Body of pancreas (tissue), 4 donors: Measurements from ENCODE around the gene COBLL1. TPM values are rescaled to one million over a fixed set of nuclear protein-coding genes. Genes with fewer than 3 reads are reported as not detected.

Experiments used
- ATAC-seq: fragments of 150-250 bp; one replicate; pipeline ENCODE4 v1.9.1; 2016
- DNase-seq, 4 donors: peaks; one replicate each; pipeline ENCODE4 v3.0.0-alpha.2; 2019
- H3K27ac ChIP-seq, 4 donors: fragments of 200-600 bp; sonication (generic); 1 replicate in 3 of 4; 2 replicates in 1 of 4; pipeline versions ENCODE4 v1.5.1 to v1.6.1; 2016 to 2019; ENCODE audit warnings: mild to moderate bottlenecking in 1 of 4, mixed read lengths in 1 of 4, moderate library complexity in 1 of 4
- H3K27me3 ChIP-seq, 2 donors: fragments of 200-600 bp; sonication (generic); one replicate each; pipeline ENCODE4 v1.6.0; 2016; ENCODE audit warnings: mild to moderate bottlenecking in 1 of 2
- H3K36me3 ChIP-seq, 2 donors: fragments of 200-600 bp; sonication (generic); replicated peaks in 1 of 2; 2 replicates each; pipeline ENCODE4 v1.5.1; 2016; ENCODE audit warnings: low read depth in 2 of 2; ENCODE audit not compliant: insufficient read depth in 1 of 2
- H3K4me1 ChIP-seq: fragments of 200-600 bp; sonication (generic); one replicate; pipeline ENCODE4 v1.6.0; 2016
- H3K4me3 ChIP-seq, 2 donors: fragments of 200-600 bp; sonication (generic); 1 replicate in 1 of 2; 2 replicates in 1 of 2; pipeline ENCODE4 v1.5.1; 2016 to 2019
- H3K9me3 ChIP-seq, 3 donors: fragments of 200-600 bp; sonication (generic); 1 replicate in 2 of 3; 2 replicates in 1 of 3; pipeline ENCODE4 v1.5.1; 2016
- POLR2A ChIP-seq, 3 donors: fragments of 450-650 bp; IDR thresholded peaks; one replicate each; pipeline ENCODE4 v1.6.1; 2016; ENCODE audit warnings: antibody characterized with exemption in 3 of 3, mild to moderate bottlenecking in 2 of 3
- WGBS, 2 donors: methylation state at CpG; one replicate each; pipeline ENCODE4 v1.1.5; 2017; 5-methylcytosine and 5-hydroxymethylcytosine counted together
- intact Hi-C: fragments of 100-400 bp; cut with DNase I; formaldehyde crosslinking; loops from one replicate; pipeline ENCODE4 v1.15.1; 2023
- total RNA-seq, 2 donors: library from RNA; depleted of rRNA; stranded (reverse); fragments of >200 nt; gene quantifications; one replicate each; pipeline ENCODE4 v1.1.0, GENCODE V29; 2016
- TF ChIP-seq, protein P1 (sequence below), 7 experiments: fragments of 450-650 bp in 4 of 7; fragments of 200-600 bp in 3 of 7; sonication (generic) in 3 of 7; IDR thresholded peaks; one replicate each; pipeline ENCODE4 v1.5.1; 2016 to 2019; ENCODE audit warnings: antibody characterized with exemption in 7 of 7

The COBLL1 gene
- total RNA-seq, 2 donors from 2014 or later: 104 to 140 TPM

DNA sequence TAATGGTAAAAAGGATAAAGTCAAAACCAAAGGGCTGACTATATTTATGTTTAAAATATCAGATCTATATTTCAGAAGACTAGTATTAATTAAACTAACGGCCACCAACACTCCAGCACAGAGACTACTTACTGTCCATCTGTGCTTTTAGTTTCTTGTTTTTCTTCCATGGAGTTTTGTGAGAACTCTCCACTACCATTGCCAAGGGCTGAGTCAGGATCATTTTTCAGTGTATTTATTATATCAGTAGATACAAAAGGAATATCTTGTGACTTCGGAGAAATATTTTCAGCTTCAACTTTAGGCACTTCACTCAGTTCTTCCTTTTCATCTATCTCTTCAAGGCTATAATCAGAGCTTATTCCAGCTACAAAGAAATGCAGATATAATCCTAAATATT is 141.2 kb downstream of the COBLL1 start:
- Histone ChIP-seq H3K9me3 (no peaks in the 10 kb centered on the region), H3K36me3 (peaks cover 0 to 8% of the 10 kb centered on the region in 2 donors), H3K27ac (no peak overlapping the region), H3K27me3 (no peaks in the 10 kb centered on the region), H3K4me1 (peaks cover 10% of the 10 kb centered on the region), H3K4me3 (no peak overlapping the region)
- intact Hi-C loops: no loop called here
- ATAC-seq: no peak
- TF ChIP-seq, protein P1, sequence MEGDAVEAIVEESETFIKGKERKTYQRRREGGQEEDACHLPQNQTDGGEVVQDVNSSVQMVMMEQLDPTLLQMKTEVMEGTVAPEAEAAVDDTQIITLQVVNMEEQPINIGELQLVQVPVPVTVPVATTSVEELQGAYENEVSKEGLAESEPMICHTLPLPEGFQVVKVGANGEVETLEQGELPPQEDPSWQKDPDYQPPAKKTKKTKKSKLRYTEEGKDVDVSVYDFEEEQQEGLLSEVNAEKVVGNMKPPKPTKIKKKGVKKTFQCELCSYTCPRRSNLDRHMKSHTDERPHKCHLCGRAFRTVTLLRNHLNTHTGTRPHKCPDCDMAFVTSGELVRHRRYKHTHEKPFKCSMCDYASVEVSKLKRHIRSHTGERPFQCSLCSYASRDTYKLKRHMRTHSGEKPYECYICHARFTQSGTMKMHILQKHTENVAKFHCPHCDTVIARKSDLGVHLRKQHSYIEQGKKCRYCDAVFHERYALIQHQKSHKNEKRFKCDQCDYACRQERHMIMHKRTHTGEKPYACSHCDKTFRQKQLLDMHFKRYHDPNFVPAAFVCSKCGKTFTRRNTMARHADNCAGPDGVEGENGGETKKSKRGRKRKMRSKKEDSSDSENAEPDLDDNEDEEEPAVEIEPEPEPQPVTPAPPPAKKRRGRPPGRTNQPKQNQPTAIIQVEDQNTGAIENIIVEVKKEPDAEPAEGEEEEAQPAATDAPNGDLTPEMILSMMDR (IDR thresholded peaks at IDR 0.05): no peak
- no peak for TF ChIP-seq POLR2A (IDR thresholded peaks at IDR 0.05)
- 50 to 55% methylated on average over 2 of the region's 2 CpGs for WGBS, 2 donors
- no peak for DNase-seq

DNA sequence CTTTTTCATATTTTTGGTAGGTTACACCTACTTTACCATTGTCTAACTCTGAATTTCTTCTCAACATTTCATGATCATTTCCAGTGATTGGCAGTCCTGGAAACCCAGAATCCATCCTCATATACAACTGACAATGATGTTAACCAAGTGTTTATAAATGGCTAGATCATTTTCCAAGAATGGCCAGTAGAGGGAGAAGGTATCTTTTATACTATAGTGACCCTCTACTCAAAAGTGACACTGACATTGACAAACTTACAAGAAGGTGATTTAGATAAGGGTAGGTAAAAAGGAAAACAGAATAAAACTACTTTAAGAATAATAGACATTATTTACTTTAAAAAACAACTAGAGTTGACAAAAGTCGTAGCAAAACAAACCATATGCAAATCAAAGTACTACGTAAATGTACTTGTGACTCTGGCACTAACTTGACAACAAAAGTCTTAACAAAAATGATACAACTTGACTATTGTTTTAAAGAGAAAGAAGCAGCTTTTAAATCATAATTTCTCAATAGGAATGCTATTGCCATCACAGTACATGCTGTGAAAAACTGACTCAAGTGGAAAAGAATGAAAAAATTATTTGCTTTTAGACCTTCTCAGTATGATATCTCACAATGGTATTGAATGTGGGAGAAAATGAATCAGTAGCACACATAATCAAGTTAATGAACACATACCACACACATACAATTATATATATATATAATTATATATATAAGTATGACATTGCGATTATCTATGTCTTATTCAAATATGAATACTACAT is 143.7 kb downstream of the COBLL1 start:
- Histone ChIP-seq H3K36me3 (peaks cover 0 to 11% of the 10 kb centered on the region in 2 donors), H3K4me1 (peaks cover 27% of the 10 kb centered on the region), H3K27ac (peak overlapping the region in 1 of 4 donors; percentile 36), H3K4me3 (no peak overlapping the region), H3K27me3 (no peaks in the 10 kb centered on the region), H3K9me3 (no peaks in the 10 kb centered on the region)
- DNase-seq: no peak
- intact Hi-C loops: no loop called here
- WGBS, 2 donors: 39 to 45% methylated on average over 3 of the region's 3 CpGs
- TF ChIP-seq, protein P1 (IDR thresholded peaks at IDR 0.05): peak; percentile 18 to 62 (median 56)
- TF ChIP-seq POLR2A (IDR thresholded peaks at IDR 0.05): no peak
- ATAC-seq: peak; percentile 68

DNA sequence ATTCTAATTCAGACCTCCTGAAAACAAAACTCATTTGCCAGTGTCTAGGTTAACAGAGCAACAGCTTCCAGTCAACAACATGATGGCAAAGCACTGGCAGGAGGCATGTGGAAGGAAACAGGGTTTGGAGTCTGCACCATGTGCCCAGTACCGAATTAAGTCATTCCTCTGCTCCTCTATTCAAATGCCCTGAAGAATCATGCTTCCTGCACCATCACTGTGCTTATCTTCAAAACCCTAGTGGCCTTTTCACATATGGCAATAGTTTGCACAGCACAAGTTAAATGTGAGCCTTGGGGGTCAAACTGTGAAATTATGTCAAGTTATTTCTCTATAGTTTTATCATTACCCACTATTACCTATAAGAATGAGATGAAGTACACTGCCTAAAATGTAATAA is 145.0 kb downstream of the COBLL1 start:
- TF ChIP-seq, protein P1 (IDR thresholded peaks at IDR 0.05): no peak
- no peak for TF ChIP-seq POLR2A (IDR thresholded peaks at IDR 0.05)
- ATAC-seq (no peak), DNase-seq (no peak)
- no peak overlapping the region for H3K27ac ChIP-seq
- H3K9me3 ChIP-seq: no peaks in the 10 kb centered on the region
- 55% methylated on average over 1 of the region's 1 CpG for WGBS, 2 donors
- no peaks in the 10 kb centered on the region for H3K27me3 ChIP-seq
- H3K36me3 ChIP-seq: peaks cover 5 to 13% of the 10 kb centered on the region in 2 donors
- H3K4me3 ChIP-seq: no peak overlapping the region
- H3K4me1 ChIP-seq: peaks cover 27% of the 10 kb centered on the region
- intact Hi-C loops: no loop called here

DNA sequence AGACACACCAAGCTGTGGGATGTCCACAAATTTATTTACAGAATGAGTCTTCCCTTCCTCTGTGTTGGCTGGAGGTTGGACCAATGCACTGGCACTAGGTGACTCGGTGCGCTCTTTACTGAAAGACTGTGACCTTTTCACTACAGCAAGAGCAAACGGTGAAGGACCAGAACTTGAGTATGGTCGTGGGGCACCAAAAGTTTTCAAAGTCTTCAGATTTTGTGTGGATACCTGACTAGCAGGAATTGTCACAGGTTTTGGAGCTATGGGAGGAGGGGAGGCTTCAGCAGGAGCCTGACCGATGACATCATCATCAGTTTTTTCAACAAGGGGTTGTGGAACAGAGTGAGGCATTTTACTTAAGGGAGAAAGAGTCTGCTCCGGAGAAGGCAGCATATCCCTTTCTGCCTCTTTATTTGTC is 147.3 kb downstream of the COBLL1 start:
- DNase-seq (no peak), ATAC-seq (no peak)
- WGBS, 2 donors: 90 to 91% methylated on average over 6 of the region's 6 CpGs
- intact Hi-C loops: no loop called here
- no peak overlapping the region for H3K4me3 ChIP-seq
- H3K36me3 ChIP-seq: peaks cover 11 to 20% of the 10 kb centered on the region in 2 donors
- no peak for TF ChIP-seq POLR2A (IDR thresholded peaks at IDR 0.05)
- TF ChIP-seq, protein P1 (IDR thresholded peaks at IDR 0.05): no peak
- H3K27ac ChIP-seq: no peak overlapping the region
- H3K9me3 ChIP-seq: no peaks in the 10 kb centered on the region
- H3K4me1 ChIP-seq: peaks cover 27% of the 10 kb centered on the region
- no peaks in the 10 kb centered on the region for H3K27me3 ChIP-seq

DNA sequence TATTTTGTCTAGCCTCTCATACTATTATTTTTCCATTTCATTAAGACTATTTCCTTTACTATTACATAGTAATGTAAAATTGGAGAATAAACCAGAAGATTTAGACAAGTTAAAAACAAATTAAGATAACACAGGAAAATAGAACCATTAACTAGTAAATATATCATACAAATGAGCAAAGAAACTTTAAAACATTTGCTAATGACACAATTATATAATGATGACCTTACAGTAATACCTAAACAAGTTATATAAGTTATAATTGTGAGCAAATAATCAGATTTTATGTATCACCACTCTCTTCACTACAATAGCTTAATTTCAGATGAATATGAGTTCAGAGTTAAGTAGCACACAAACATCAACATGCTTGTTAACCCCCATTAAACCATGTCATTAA is 147.8 kb downstream of the COBLL1 start:
- intact Hi-C loops: no loop called here
- no peak for DNase-seq
- H3K36me3 ChIP-seq: peaks cover 11 to 20% of the 10 kb centered on the region in 2 donors
- H3K4me3 ChIP-seq: no peak overlapping the region
- no peaks in the 10 kb centered on the region for H3K9me3 ChIP-seq
- ATAC-seq: no peak
- H3K4me1 ChIP-seq: peaks cover 27% of the 10 kb centered on the region
- H3K27ac ChIP-seq: no peak overlapping the region
- H3K27me3 ChIP-seq: no peaks in the 10 kb centered on the region
- no peak for TF ChIP-seq POLR2A (IDR thresholded peaks at IDR 0.05)
- TF ChIP-seq, protein P1 (IDR thresholded peaks at IDR 0.05): no peak
